WERI-Rb-1 (cell line): ENCODE measurements around the gene MEX3B.

Experiments used
- DNase-seq: peaks from one replicate; pipeline ENCODE4 v3.0.0-alpha.2; 2020
- H3K27ac ChIP-seq: fragments of 250-450 bp; sonication (Bioruptor Pico); 2 replicates; pipeline ENCODE4 v1.5.1; 2020; ENCODE audit warnings: mild to moderate bottlenecking, moderate library complexity
- H3K27me3 ChIP-seq: fragments of 250-450 bp; sonication (Bioruptor Pico); 2 replicates; pipeline ENCODE4 v1.5.1; 2021; ENCODE audit warnings: mild to moderate bottlenecking, low read depth, moderate library complexity; ENCODE audit not compliant: insufficient read depth, severe bottlenecking
- H3K36me3 ChIP-seq: fragments of 250-450 bp; sonication (Bioruptor Pico); 2 replicates; pipeline ENCODE4 v1.5.1; 2020; ENCODE audit warnings: mild to moderate bottlenecking, moderate library complexity
- H3K4me3 ChIP-seq: 2 replicates; pipeline ENCODE4 v1.5.1; 2011; ENCODE audit warnings: low read depth, mild to moderate bottlenecking, control low read depth, low read length
- H3K9me3 ChIP-seq: fragments of 250-450 bp; sonication (Bioruptor Pico); 2 replicates; pipeline ENCODE4 v1.5.1; 2021; ENCODE audit warnings: mild to moderate bottlenecking, moderate library complexity; ENCODE audit not compliant: severe bottlenecking
- TF ChIP-seq, protein P1 (sequence below): IDR thresholded peaks from 2 replicates; pipeline ENCODE4 v1.5.1; 2011; ENCODE audit warnings: low read depth, mild to moderate bottlenecking, control low read depth, inconsistent platforms, low read length

The MEX3B gene

DNA sequence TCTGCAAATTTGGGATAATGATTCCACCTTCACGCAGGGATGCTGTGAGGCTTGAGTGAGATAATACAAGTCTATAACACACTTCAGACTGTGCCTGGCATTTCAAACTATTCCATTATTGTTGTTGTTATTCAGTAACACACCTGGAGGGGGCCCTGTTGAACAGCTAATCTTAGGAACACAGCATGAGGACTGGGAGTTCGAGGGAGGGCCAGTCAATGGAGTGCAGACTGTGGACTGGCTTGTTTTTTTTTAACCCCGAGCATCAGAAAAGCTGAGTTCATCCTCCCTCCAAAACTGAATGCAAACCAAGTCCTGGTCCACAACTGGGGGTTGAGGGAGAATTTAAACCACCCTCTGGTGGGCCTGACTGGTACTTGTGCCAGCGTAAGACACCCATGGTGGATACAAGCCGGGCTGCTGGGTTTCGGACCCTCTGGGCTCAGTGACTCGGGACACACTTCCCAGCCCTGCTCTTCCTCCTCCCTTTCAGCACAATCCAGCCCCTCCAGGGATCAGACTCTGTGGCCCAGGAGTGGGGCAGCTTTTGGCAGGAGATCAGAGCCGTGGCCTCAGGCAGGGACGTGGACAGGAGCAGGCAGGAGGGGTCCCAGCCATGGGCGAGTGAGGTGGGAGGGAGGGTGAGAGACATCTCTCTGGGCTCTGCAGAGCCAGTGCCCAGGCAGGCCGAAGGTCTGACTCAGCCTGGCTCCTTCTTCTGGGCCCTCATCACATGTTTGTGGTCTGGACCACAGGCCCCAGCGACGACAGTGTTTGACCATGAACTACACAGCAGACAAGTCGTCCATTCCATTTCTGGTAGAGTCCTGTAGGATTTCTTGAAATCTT, 36.3 kb upstream of the MEX3B start:
- no peak overlapping the region for H3K27ac ChIP-seq
- peak; percentile 18 for DNase-seq

DNA sequence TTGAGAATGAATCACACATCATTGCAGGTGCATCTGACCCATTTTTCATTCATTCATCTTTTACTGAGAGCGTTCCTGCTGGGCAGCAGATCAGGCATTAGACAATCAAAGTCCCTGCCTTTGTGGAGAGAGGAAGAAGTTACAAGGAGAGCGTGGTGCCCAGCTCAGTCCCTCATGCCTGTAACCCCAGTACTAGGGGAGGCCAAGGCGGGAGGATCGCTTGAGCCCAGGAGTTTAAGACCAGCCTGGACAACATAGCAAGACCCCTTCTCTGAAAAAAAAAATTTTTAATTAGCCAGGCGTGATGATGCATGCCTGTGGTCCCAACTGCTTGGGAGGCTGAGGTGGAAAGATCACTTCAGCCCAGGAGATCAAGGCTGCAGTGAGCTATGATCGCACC, 35.0 kb upstream of the MEX3B start:
- Histone ChIP-seq H3K36me3 (no peaks in the 10 kb centered on the region), H3K9me3 (no peaks in the 10 kb centered on the region), H3K4me3 (no peak overlapping the region), H3K27ac (no peak overlapping the region), H3K27me3 (no peaks in the 10 kb centered on the region)
- TF ChIP-seq, protein P1, sequence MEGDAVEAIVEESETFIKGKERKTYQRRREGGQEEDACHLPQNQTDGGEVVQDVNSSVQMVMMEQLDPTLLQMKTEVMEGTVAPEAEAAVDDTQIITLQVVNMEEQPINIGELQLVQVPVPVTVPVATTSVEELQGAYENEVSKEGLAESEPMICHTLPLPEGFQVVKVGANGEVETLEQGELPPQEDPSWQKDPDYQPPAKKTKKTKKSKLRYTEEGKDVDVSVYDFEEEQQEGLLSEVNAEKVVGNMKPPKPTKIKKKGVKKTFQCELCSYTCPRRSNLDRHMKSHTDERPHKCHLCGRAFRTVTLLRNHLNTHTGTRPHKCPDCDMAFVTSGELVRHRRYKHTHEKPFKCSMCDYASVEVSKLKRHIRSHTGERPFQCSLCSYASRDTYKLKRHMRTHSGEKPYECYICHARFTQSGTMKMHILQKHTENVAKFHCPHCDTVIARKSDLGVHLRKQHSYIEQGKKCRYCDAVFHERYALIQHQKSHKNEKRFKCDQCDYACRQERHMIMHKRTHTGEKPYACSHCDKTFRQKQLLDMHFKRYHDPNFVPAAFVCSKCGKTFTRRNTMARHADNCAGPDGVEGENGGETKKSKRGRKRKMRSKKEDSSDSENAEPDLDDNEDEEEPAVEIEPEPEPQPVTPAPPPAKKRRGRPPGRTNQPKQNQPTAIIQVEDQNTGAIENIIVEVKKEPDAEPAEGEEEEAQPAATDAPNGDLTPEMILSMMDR = no peak
- no peak for DNase-seq

More for the DNA sequence above, 36.3 kb upstream of the MEX3B start:
- Histone ChIP-seq H3K36me3 (no peaks in the 10 kb centered on the region), H3K4me3 (no peak overlapping the region), H3K27me3 (no peaks in the 10 kb centered on the region), H3K9me3 (no peaks in the 10 kb centered on the region)
- TF ChIP-seq, protein P1 = peak; percentile 27; the same call in 1 of the 2 replicates

DNA sequence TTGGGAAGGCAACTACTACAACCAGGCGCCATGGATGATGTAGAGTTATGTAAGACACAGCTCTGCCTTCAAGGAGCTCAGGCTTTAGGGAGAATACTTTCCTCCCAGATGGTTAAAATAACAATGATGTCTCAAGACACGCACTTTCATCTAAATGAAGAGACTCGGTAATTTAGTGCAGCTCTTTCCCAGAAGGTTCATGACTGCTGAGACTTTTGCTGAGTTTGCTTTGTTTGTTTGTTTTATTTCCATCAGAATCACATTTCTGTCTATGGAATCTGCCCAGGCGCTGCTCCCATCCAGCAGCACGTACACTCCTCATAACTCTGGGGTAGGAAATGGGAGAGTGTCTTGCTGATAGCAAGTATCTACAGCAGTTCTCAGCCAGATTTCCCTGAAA, 33.9 kb upstream of the MEX3B start:
- DNase-seq = no peak
- Histone ChIP-seq H3K27ac (no peak overlapping the region), H3K9me3 (no peaks in the 10 kb centered on the region), H3K36me3 (no peaks in the 10 kb centered on the region), H3K27me3 (no peaks in the 10 kb centered on the region), H3K4me3 (no peak overlapping the region)
- TF ChIP-seq, protein P1 = no peak

DNA sequence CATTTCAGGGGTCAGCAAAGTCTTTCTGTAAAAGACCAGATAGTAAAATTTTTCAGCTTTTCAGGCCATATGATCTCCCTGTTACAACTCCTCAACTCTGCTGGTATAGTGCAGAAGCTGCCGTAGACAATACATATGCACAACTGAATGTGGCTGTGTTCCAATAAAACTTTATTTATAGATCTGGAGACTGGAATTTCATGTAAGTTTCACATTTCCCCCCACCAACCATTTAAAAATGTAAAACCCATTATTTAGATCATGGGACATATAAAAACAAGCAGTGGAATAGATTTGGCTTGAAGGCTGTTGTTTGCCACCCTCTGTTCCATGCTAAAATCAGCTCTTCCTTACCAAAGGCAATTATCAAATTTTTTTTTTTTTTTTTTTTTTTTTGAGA, 28.8 kb upstream of the MEX3B start:
- no peak for DNase-seq
- Histone ChIP-seq H3K27me3 (no peaks in the 10 kb centered on the region), H3K36me3 (no peaks in the 10 kb centered on the region), H3K9me3 (no peaks in the 10 kb centered on the region), H3K27ac (no peak overlapping the region), H3K4me3 (no peak overlapping the region)
- TF ChIP-seq, protein P1 = no peak

DNA sequence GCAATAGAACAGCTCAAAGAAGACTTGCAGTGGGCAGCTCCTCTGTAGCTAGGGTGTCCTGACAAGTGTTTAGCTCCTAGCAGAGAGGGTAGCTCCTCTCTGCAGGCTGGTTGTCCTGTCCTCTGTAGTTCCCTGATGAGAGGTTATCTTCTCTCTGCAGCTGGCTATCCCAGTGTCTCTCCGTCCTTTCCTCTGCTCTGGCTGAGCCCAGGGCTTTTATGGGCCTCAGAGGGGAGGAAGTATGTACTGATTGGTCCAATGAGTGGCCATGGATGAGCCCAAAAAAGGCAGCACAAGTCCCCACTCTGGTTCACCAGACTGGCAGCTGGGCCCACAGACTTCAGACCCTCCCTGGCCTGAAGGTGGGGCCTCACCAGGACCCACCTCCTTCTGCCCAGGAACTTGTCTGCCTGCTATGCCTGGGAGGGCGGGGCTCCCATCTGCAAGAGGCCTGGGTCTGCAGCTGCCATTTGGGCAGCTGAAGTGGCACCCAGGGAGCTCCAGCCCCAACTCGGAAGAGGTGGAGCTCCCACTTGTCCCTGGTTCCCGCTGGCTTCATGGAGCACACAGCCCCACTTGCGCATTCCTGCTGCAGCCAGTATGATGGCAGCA, 27.2 kb upstream of the MEX3B start:
- Histone ChIP-seq H3K27me3 (no peaks in the 10 kb centered on the region), H3K9me3 (no peaks in the 10 kb centered on the region), H3K36me3 (no peaks in the 10 kb centered on the region), H3K27ac (no peak overlapping the region), H3K4me3 (no peak overlapping the region)
- TF ChIP-seq, protein P1 = no peak
- no peak for DNase-seq
